Gastroesophageal sphincter (tissue), 4 donors: ENCODE results near the gene CYB561D1. TPM values are rescaled to one million over a fixed set of nuclear protein-coding genes. Genes with fewer than 3 reads are reported as not detected.

Experiments used
- ATAC-seq: fragments of 150-250 bp; one replicate; pipeline ENCODE4 v1.9.1; 2016; ENCODE audit warnings: mild to moderate bottlenecking, moderate library complexity
- H3K27ac ChIP-seq, 4 donors: fragments of 200-600 bp; sonication (generic) in 3 of 4; 1 replicate in 3 of 4; 2 replicates in 1 of 4; pipeline ENCODE4 v1.5.1; 2016 to 2019
- H3K27me3 ChIP-seq: fragments of 200-600 bp; sonication (generic); one replicate; pipeline ENCODE4 v1.5.1; 2019
- H3K36me3 ChIP-seq, 2 donors: fragments of 200-600 bp; sonication (generic); one replicate each; pipeline ENCODE4 v1.5.1; 2019; ENCODE audit warnings: control low read depth in 1 of 2
- H3K4me1 ChIP-seq, 3 donors: fragments of 200-600 bp; sonication (generic); 1 replicate in 2 of 3; 2 replicates in 1 of 3; pipeline ENCODE4 v1.5.1; 2016 to 2019; ENCODE audit warnings: control low read depth in 2 of 3
- H3K4me3 ChIP-seq, 2 donors: fragments of 200-600 bp; sonication (generic); one replicate each; pipeline ENCODE4 v1.5.1; 2019; ENCODE audit warnings: mild to moderate bottlenecking in 1 of 2, moderate library complexity in 1 of 2
- H3K9me3 ChIP-seq, 3 donors: fragments of 200-600 bp; sonication (generic); one replicate each; pipeline ENCODE4 v1.5.1; 2017 to 2019; ENCODE audit warnings: control low read depth in 2 of 3
- CTCF ChIP-seq, 4 experiments: fragments of 200-600 bp in 2 of 4; fragments of 450-650 bp in 2 of 4; sonication (generic) in 1 of 4; IDR thresholded peaks; one replicate each; pipeline ENCODE4 v1.5.1; 2017 to 2019; ENCODE audit warnings: antibody characterized with exemption in 4 of 4, mild to moderate bottlenecking in 2 of 4, moderate library complexity in 2 of 4
- EP300 ChIP-seq: sonication (generic); formaldehyde crosslinking; IDR thresholded peaks from one replicate; pipeline ENCODE4 v1.6.1; 2017; ENCODE audit warnings: antibody characterized with exemption, mild to moderate bottlenecking
- POLR2A ChIP-seq, 2 donors: fragments of 450-650 bp; IDR thresholded peaks; one replicate each; pipeline ENCODE4 v1.6.1; 2017; ENCODE audit warnings: antibody characterized with exemption in 2 of 2, mild to moderate bottlenecking in 2 of 2, moderate library complexity in 1 of 2
- POLR2AphosphoS5 ChIP-seq: sonication (generic); formaldehyde crosslinking; IDR thresholded peaks from one replicate; pipeline ENCODE4 v1.6.1; 2017; ENCODE audit warnings: antibody characterized with exemption
- WGBS, 2 donors: methylation state at CpG; one replicate each; pipeline ENCODE4 v1.1.5; 2018; ENCODE audit warnings: low coverage in 1 of 2; 5-methylcytosine and 5-hydroxymethylcytosine counted together
- total RNA-seq, 4 donors: library from RNA; depleted of rRNA; stranded (reverse); fragments of >200 nt; gene quantifications; one replicate each; pipeline ENCODE4 v1.1.0, GENCODE V29; 2016

CYB561D1 gene
- total RNA-seq, 4 donors from 2014 or later, result 8.3 to 15.9 (median 10.7) TPM

DNA sequence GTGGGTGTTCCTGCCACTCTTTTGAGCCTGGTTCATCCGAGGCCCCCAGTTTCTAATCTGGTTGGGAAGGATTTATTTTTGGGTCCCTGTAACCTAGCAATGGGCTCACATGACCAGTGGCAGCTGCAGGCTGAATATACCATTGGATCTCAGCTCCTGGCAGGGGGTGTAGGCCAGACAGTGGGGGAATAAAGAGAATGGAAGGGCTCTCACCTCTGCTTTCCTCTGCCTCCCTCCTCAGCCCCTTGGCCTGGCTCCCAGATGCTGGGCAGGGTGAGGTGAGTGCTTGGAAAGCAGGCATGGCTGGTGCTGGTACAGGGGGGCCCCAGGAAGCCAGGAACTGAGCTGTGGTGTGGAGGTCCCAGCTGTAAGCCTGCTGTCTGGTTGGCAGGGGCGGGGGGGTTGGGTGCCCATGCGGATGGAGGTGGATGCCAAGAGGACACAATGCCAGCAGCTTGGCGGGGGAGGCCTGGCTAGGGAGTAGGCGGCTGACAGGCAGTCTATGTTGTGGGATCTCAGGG, 42.1 kb downstream of the CYB561D1 start:
- ATAC-seq, result peak; percentile 12
- Histone ChIP-seq H3K27me3 (no peaks in the 10 kb centered on the region), H3K36me3 (no peaks in the 10 kb centered on the region), H3K4me3 (no peak overlapping the region), H3K4me1 (peaks cover 2 to 38% (median 10%) of the 10 kb centered on the region in 3 donors), H3K9me3 (no peaks in the 10 kb centered on the region), H3K27ac (peak overlapping the region in 3 of 4 donors; percentile 53 to 63 (median 62))
- no peak for TF ChIP-seq POLR2A (IDR thresholded peaks at IDR 0.05)
- TF ChIP-seq CTCF (IDR thresholded peaks at IDR 0.05), result no peak
- no peak for TF ChIP-seq EP300
- no peak for TF ChIP-seq POLR2AphosphoS5
- 45 to 50% methylated on average over 2 of the region's 5 CpGs for WGBS, 2 donors

- Histone ChIP-seq H3K4me1 (peaks cover 2 to 23% (median 7%) of the 10 kb centered on the region in 3 donors), H3K36me3 (no peaks in the 10 kb centered on the region), H3K4me3 (no peak overlapping the region), H3K9me3 (no peaks in the 10 kb centered on the region), H3K27ac (no peak overlapping the region), H3K27me3 (no peaks in the 10 kb centered on the region)
- TF ChIP-seq POLR2A (IDR thresholded peaks at IDR 0.05), result no peak
- TF ChIP-seq POLR2AphosphoS5, result no peak
- no peak for TF ChIP-seq EP300
- no peak for ATAC-seq
- 83% methylated on average over 4 of the region's 9 CpGs; no CpG with 5 or more reads in 1 of the 2 donors for WGBS, 2 donors
Measured at GRCh38 chr1:109537450-109538178, 43.7 kb downstream of the CYB561D1 start.

- no peaks in the 10 kb centered on the region for H3K36me3 ChIP-seq
- no peaks in the 10 kb centered on the region for H3K9me3 ChIP-seq
- peaks cover 2 to 20% (median 4%) of the 10 kb centered on the region in 3 donors for H3K4me1 ChIP-seq
- no peaks in the 10 kb centered on the region for H3K27me3 ChIP-seq
- TF ChIP-seq POLR2AphosphoS5 (no peak), CTCF (IDR thresholded peaks at IDR 0.05) (no peak), POLR2A (IDR thresholded peaks at IDR 0.05) (no peak)
- no peak for ATAC-seq
- H3K4me3 ChIP-seq, result no peak overlapping the region
- no peak overlapping the region for H3K27ac ChIP-seq
- 73 to 100% methylated on average over 1 to 2 of the region's 9 CpGs for WGBS, 2 donors
Measured at GRCh38 chr1:109538827-109539555, 45.1 kb downstream of the CYB561D1 start.

- no peaks in the 10 kb centered on the region for H3K9me3 ChIP-seq
- TF ChIP-seq POLR2AphosphoS5 (no peak), CTCF (IDR thresholded peaks at IDR 0.05) (no peak)
- ATAC-seq, result no peak
- H3K27me3 ChIP-seq, result no peaks in the 10 kb centered on the region
- no peak within 1 kb of the TSS for H3K4me3 ChIP-seq
- H3K4me1 ChIP-seq, result peaks cover 2 to 20% (median 4%) of the 10 kb centered on the region in 3 donors
- no peaks in the 10 kb centered on the region for H3K36me3 ChIP-seq
- WGBS, 2 donors, result no CpG with 5 or more reads among the region's 7 CpGs
- no peak within 1 kb of the TSS for H3K27ac ChIP-seq
Measured at GRCh38 chr1:109539676-109540075, 45.8 kb downstream of the CYB561D1 start, which contains the start of gene GPR61. Gene GPR61, plus strand, starts transcription at chr1:109539872. Its CDS starts 3,151 bp downstream, at chr1:109543023.

DNA sequence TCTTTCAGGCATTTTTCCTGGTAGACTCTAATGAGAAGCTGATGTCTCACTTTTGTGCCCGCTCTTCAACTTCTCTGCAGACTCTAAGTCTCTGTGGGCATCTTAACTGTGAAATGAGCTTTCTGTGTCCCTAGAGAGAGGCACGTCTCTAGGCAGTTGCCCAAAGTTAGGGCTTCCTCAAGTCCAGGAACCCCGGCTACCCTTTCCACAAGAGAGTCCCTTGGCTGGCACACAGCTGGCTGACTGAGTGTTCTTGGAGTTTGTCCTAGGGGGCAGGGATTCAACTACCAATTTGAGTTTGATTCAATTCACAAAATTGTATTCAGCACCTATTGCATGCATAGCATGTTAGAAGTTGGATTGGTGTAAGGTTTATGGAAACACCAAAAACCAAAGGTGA, 47.2 kb downstream of the CYB561D1 start:
- H3K9me3 ChIP-seq, result no peaks in the 10 kb centered on the region
- H3K27me3 ChIP-seq, result no peaks in the 10 kb centered on the region
- no peak overlapping the region for H3K27ac ChIP-seq
- TF ChIP-seq POLR2AphosphoS5 (no peak), EP300 (no peak), POLR2A (IDR thresholded peaks at IDR 0.05) (no peak), CTCF (IDR thresholded peaks at IDR 0.05) (no peak)
- H3K4me1 ChIP-seq, result peaks cover 0 to 9% (median 0%) of the 10 kb centered on the region in 3 donors
- WGBS, 2 donors, result 78 to 100% methylated on average over 1 to 3 of the region's 3 CpGs
- ATAC-seq, result no peak
- H3K4me3 ChIP-seq, result no peak overlapping the region
- no peaks in the 10 kb centered on the region for H3K36me3 ChIP-seq
